Measurements from ENCODE around the gene SNRPD3.

- TF ChIP-seq CTCF (IDR thresholded peaks at IDR 0.05) = no peak
- no peak for TF ChIP-seq ZFX (IDR thresholded peaks at IDR 0.05; ENCODE audit: borderline replicate concordance)
These were observed 31.5 kb downstream of the SNRPD3 start for GRCh38 chr22:24587251-24587650.

Measured in 22Rv1 (cell line).